Activated T-helper 17 cell treated with anti-CD3 and anti-CD28 coated beads, Interleukin-2, amount 50 U/mL, for 72 hours (primary cell): ENCODE data around the gene ITPR1. TPM values are rescaled to one million over a fixed set of nuclear protein-coding genes. Genes with fewer than 3 reads are reported as not detected.

Experiments
- ATAC-seq: fragments of 150-1000 bp; cut with Tn5 transposase; replicated peaks from 2 replicates; pipeline ENCODE4 v1.10.0; 2021; ENCODE audit warnings: mild to moderate bottlenecking, moderate library complexity
- H3K27ac Mint-ChIP-seq: one replicate; pipeline ENCODE4 v1.8.0; 2022; ENCODE audit warnings: mixed read lengths
- H3K27me3 Mint-ChIP-seq: one replicate; pipeline ENCODE4 v1.8.0; 2022; ENCODE audit warnings: mixed read lengths
- H3K36me3 Mint-ChIP-seq: one replicate; pipeline ENCODE4 v1.8.0; 2022; ENCODE audit warnings: low read depth, mild to moderate bottlenecking, mixed read lengths
- H3K4me1 Mint-ChIP-seq: one replicate; pipeline ENCODE4 v1.8.0; 2022; ENCODE audit warnings: mixed read lengths
- H3K4me3 Mint-ChIP-seq: one replicate; pipeline ENCODE4 v1.8.0; 2022; ENCODE audit warnings: mild to moderate bottlenecking, mixed read lengths
- H3K9me3 Mint-ChIP-seq: one replicate; pipeline ENCODE4 v1.8.0; 2022; ENCODE audit warnings: mixed read lengths
- total RNA-seq, 2 donors: library from RNA; stranded (reverse); gene quantifications; one replicate each; pipeline ENCODE4 v1.2.3, GENCODE V29; 2022

Gene ITPR1
- total RNA-seq, 2 donors from 2014 or later = 78.5 to 84.6 TPM

DNA sequence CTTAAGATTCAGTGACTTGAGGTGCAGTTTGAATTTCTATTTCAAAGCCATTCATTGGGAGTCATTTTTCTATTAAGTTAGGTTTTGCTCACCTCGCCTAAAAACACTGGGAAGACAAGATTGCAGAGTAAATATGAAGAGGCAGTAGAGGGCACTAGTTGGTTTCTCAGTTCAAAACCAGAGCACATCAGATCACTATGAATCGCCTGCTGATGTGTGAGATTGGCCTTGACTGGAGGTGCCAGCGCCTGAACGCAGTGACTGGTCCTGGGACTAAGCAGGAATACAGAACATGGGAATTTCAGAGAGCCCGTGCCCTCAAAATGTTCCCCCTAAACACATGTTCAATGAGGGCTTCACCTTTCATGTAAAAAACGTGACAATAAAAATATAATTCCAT is 229.0 kb downstream of the ITPR1 start:
- Mint-ChIP-seq H3K27me3 (no peaks in the 10 kb centered on the region), H3K9me3 (no peaks in the 10 kb centered on the region), H3K4me3 (peak overlapping the region; percentile 59), H3K4me1 (peaks cover 27% of the 10 kb centered on the region), H3K27ac (peak overlapping the region; percentile 11), H3K36me3 (peaks cover 25% of the 10 kb centered on the region)
- peak; percentile 80 for ATAC-seq

DNA sequence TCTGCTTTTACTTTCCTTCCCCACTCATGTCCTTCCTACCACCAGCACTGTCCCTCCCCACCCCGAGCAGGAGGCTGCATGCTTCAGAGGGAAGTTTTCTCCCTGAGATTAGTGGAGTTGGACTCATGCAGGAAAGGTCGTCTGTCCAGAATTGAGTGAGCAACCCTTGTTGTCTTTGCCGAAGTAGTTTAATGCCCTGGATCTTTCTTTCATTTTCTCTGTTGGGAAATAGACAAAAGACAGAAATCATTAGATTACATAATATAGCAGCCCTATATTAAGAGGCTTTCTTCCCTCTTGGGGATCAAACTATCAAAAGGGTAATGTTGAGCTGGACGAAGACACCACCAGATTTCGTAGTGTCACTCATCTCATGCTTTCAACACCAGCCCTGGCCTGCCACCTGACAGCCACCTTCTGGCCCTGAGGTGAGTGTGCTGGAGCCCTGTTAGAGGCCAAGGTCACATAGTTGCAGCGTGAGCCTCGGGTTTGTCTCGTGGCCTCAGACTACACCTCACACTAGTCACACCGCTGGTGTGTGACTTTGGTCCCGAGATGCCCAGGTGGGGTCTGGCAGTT is 231.0 kb downstream of the ITPR1 start:
- ATAC-seq = no peak
- H3K27ac Mint-ChIP-seq = peak overlapping the region; percentile 52
- no peaks in the 10 kb centered on the region for H3K9me3 Mint-ChIP-seq
- H3K27me3 Mint-ChIP-seq = no peaks in the 10 kb centered on the region
- peaks cover 22% of the 10 kb centered on the region for H3K36me3 Mint-ChIP-seq
- H3K4me1 Mint-ChIP-seq = peaks cover 27% of the 10 kb centered on the region
- H3K4me3 Mint-ChIP-seq = peak overlapping the region; percentile 36

DNA sequence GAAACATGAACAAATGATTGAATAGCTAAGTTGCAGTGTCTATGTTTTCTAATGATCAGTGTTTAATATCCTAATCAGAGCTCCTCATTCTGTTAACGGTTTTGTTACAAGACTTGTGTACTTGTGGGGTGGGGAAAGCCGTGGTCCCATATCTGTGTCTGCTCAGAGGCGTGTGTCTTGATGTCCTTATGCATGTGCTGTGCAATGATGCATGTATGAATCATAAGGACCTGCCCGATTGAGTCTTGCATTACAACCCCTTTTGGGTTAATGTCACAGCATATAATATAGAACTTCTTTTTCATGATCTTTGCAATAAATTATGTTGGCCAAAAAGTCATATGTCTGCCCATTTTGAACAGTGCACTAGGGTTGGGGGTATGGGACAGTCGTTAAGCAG is 233.4 kb downstream of the ITPR1 start:
- ATAC-seq = peak; percentile 37
- Mint-ChIP-seq H3K4me1 (peaks cover 14% of the 10 kb centered on the region), H3K27ac (no peak overlapping the region), H3K4me3 (no peak overlapping the region), H3K36me3 (peaks cover 22% of the 10 kb centered on the region), H3K27me3 (no peaks in the 10 kb centered on the region), H3K9me3 (no peaks in the 10 kb centered on the region)

DNA sequence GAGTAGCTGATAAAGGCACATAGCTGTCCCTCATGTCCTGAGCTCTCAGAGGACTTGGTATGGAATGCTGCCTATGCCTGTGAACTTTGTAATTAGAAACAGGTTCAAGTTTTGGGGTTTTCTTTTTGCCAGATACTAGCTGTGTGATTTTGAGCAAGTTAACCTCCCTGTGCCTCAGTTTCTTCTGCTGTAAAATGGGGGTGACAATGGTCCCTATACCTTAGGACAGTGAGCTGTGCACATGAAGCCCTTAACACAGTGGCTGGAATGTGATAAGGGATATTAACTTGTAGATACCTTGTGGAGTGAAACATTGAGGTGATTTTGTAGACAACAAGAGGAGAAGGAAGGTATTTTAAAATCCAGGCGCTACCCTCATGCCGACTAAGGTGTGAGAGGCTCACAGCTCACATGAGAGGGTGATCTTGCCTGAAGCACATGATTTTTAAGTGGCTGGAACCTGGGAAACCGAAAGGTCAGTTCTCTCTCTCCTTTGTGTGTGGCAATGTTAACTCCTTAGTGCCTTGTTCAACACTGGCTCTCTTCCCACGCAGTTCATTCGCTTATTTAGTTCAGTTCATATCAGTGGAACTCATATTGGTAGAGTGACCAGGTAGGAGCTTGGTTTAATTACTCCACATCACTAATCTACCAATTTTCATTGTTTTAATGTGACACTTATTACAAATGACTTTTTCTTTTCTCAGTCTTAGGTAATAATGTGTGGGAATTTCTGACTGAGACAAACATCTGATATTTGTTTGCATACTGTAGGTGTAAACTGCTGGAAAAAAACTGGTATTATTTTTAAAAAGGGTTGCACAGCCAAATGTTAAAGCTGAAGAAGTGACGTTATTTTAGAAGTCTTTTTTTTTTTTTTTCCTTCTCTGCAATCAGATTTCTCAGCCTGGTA is 236.2 kb downstream of the ITPR1 start:
- Mint-ChIP-seq H3K27me3 (no peaks in the 10 kb centered on the region), H3K36me3 (peaks cover 28% of the 10 kb centered on the region), H3K27ac (peak overlapping the region; percentile 4), H3K4me1 (peaks cover 4% of the 10 kb centered on the region), H3K4me3 (no peak overlapping the region), H3K9me3 (no peaks in the 10 kb centered on the region)
- ATAC-seq = no peak

DNA sequence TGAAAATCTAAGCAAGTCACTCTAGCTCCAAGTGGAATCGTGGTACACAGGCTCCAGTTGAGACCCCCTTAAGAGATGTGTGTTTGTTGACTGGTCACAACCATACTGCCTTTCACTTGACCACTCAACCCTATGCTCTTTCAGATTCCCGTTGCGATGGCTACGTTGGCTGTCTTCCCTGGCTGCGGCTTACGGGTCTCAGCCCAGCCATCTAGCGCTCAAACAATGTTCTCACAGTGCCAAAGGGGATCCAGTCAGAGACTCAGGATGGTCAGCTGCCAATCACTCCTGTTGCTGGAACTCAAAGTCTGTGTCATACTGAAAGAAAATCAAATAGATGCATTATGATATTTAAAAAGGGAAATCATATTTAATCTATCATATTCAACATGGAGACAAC is 237.6 kb downstream of the ITPR1 start:
- no peaks in the 10 kb centered on the region for H3K9me3 Mint-ChIP-seq
- no peak overlapping the region for H3K4me3 Mint-ChIP-seq
- peaks cover 4% of the 10 kb centered on the region for H3K4me1 Mint-ChIP-seq
- no peak overlapping the region for H3K27ac Mint-ChIP-seq
- peaks cover 25% of the 10 kb centered on the region for H3K36me3 Mint-ChIP-seq
- no peak for ATAC-seq
- H3K27me3 Mint-ChIP-seq = no peaks in the 10 kb centered on the region

DNA sequence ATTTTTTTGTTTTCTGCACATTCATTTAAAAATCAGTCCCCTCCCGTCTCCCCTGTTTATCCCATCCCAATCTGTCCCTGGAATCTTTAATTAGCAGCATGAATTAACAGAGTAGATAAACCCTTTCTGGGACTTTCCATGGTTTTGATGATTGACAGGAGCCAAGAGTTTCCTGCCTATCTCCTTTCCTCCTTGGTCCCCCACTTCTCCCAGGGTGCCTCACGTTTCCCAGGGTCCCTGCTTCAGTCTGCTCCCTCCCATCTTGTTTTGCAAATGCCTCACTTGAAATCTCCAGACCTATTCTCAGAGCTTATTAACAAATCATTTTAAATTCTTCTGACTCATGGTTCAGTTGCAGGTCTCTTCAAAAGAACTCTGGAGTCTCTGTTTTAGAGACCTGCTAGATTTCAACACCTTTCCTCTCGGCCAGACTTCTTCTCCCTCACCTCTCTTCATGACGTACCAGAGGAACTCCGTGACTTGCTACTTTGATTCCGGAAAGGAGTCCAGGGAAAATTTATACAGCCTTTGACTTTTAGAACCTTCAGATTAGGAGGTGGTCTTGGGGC is 238.5 kb downstream of the ITPR1 start:
- Mint-ChIP-seq H3K27ac (no peak overlapping the region), H3K4me1 (peaks cover 7% of the 10 kb centered on the region), H3K27me3 (no peaks in the 10 kb centered on the region), H3K4me3 (no peak overlapping the region), H3K36me3 (peaks cover 29% of the 10 kb centered on the region), H3K9me3 (no peaks in the 10 kb centered on the region)
- ATAC-seq = no peak

DNA sequence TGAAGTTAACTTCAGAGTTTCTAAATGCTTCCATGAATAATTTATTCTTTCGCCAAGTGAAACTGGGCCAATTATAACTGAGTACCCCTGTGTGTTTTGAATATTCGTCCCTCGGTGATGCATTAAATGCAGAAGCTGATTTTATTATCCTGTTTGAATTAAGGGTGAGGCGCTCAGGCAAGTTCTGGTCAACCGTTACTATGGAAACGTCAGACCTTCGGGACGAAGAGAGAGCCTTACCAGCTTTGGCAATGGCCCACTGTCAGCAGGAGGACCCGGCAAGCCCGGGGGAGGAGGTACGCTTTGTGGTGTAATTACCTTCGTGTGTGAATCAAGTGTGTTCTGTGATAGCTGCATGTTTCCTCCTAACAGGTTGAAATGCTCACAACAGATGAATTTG is 239.8 kb downstream of the ITPR1 start:
- no peaks in the 10 kb centered on the region for H3K27me3 Mint-ChIP-seq
- peaks cover 20% of the 10 kb centered on the region for H3K4me1 Mint-ChIP-seq
- no peak overlapping the region for H3K27ac Mint-ChIP-seq
- no peak overlapping the region for H3K4me3 Mint-ChIP-seq
- no peak for ATAC-seq
- H3K9me3 Mint-ChIP-seq = no peaks in the 10 kb centered on the region
- peaks cover 39% of the 10 kb centered on the region for H3K36me3 Mint-ChIP-seq

DNA sequence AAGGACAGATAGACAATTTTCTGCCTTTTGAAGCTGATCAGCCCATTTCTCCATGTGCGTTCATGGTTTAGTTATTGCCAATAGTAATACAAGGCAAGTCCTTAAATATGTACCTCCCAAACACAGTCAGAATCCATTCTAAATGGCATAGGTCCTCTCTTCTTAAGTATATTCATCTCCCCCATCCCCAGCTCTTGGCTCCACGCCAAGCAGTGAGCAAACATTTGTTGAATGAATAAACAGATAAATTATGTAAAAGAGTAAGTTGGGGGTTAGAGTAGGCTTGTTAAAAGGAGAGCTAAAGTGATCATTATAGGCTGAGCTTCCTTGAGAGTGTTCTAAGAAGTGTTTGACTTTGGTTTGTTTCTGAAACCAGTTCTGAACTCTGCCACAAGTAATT is 241.3 kb downstream of the ITPR1 start:
- peaks cover 34% of the 10 kb centered on the region for H3K4me1 Mint-ChIP-seq
- no peak overlapping the region for H3K27ac Mint-ChIP-seq
- ATAC-seq = no peak

DNA sequence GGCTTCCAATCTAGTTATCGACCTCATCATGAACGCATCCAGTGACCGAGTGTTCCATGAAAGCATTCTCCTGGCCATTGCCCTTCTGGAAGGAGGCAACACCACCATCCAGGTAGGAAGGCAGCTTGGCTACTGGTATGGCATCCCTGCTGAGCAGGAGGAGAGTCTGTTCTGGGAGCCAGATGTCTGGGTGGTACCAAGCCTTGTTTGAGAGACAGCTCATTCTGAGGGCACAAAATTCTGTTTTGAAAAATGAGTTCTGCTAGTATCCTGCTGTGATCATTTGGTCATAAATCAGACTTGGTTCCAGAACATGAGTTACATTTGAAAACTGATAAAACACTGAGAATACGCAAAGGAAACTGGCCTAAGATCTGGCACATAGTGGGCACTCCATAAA is 242.1 kb downstream of the ITPR1 start:
- peaks cover 54% of the 10 kb centered on the region for H3K36me3 Mint-ChIP-seq
- H3K4me3 Mint-ChIP-seq = no peak overlapping the region
- H3K27me3 Mint-ChIP-seq = no peaks in the 10 kb centered on the region
- no peak overlapping the region for H3K27ac Mint-ChIP-seq
- H3K4me1 Mint-ChIP-seq = peaks cover 42% of the 10 kb centered on the region
- ATAC-seq = no peak
- H3K9me3 Mint-ChIP-seq = peaks cover 4% of the 10 kb centered on the region

More for the DNA sequence above, 241.3 kb downstream of the ITPR1 start:
- Mint-ChIP-seq H3K27me3 (no peaks in the 10 kb centered on the region), H3K4me3 (no peak overlapping the region), H3K9me3 (no peaks in the 10 kb centered on the region), H3K36me3 (peaks cover 49% of the 10 kb centered on the region)

DNA sequence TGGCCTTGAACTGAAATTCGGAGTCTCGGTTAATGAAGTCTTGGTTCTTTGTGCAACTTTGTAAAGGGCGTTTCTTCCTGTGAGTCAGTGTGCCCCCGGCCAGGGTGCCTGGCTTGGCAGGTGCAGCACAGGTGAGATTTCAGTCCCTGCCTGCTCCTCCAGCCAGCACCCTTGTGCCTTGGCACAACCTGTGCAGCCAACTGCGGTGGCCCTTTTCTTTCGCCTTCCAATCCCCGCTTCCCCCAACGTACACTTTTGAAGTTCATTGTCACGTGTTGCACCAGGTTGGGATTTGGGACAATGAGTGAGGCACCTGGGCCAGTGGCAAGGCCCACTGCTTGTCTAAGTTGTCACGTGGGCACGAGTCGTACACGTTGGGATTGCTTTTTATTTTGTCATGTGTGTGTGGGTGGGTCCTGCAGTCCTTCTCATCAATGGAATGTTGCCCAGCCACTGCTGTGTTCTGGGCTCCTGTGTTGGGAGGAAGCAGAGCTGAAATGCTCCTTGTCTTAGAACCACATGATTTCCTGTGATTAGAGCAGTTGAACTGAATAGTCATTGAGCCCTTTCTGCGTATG is 243.2 kb downstream of the ITPR1 start:
- Mint-ChIP-seq H3K36me3 (peaks cover 59% of the 10 kb centered on the region), H3K27ac (peak overlapping the region; percentile 90), H3K4me1 (peaks cover 51% of the 10 kb centered on the region), H3K4me3 (peak overlapping the region; percentile 67), H3K27me3 (no peaks in the 10 kb centered on the region), H3K9me3 (peaks cover 4% of the 10 kb centered on the region)
- ATAC-seq = no peak

DNA sequence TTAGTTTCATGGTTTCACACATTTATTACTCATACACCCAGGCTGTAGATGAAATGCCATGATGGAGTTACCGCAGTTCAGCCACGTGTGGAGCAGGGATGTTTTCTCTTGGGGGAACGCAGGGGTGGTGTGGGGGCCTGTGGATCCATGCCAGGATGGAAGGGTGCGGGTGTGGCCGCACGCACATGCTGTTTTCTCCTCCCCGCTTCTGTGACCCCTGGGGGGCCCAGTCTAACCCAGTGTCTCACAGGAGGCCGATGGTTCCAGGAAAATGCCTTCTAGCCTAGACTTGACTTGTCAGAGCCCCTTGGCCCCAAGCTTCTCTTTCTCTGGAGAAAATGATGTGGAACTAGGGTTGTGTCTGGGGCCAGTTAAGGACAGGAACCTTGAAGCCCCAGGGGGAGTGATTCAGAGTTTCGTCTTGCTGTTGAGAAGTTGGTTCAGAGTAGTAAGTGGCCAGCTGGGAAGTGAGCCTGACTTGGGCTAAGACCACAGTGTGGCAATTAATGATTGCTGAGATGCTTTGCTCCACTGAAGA is 245.7 kb downstream of the ITPR1 start:
- peak; percentile 54 for ATAC-seq
- H3K27me3 Mint-ChIP-seq = no peaks in the 10 kb centered on the region
- peak overlapping the region; percentile 90 for H3K27ac Mint-ChIP-seq
- peaks cover 58% of the 10 kb centered on the region for H3K4me1 Mint-ChIP-seq
- H3K36me3 Mint-ChIP-seq = peaks cover 64% of the 10 kb centered on the region
- H3K4me3 Mint-ChIP-seq = peak overlapping the region; percentile 67
- H3K9me3 Mint-ChIP-seq = peaks cover 4% of the 10 kb centered on the region

DNA sequence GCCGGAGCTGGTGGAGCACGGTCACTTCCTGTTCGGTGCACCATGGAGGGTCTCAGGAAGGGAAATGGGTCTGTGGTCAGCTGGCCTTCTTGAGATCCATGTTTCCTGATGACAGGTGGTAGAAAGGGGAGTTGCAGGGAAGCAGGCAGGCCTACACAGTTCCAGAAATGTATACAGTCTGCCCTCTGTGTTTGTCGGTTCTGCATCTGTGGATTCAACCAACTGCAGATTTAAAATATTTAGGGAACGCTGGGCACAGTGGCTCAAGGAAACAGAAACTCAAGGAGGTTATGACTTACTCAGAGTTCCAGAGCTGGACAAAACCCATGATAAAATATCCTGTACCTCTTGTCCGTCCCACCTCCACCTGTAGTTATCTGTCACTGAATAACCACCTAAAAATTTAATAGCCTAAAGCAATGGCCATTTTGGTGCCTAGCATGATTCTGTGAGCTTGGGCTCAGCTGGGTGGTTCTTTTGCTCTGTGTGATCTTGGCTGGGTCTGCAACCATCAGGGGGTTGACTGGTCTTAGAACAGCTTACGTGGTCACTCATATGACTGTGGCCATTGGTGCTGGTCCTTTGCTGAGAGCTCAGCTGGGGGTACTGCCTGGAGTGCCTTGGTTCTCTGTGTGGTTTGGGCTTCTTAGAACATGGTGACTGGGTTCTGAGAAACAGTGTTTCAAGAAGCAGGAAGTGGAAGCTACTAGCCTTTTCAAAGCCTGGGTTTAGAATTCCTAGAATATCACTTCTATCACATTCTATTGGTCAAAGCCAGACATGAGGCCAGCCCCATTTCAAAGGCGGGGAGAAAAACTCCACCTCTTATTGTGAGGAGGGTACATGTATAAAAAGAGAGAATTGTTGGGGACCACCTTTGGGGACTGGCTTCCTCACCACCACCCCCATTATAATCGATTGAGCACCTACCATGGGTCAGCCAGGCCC is 246.4 kb downstream of the ITPR1 start:
- H3K36me3 Mint-ChIP-seq = peaks cover 64% of the 10 kb centered on the region
- peak overlapping the region; percentile 67 for H3K4me3 Mint-ChIP-seq
- no peaks in the 10 kb centered on the region for H3K27me3 Mint-ChIP-seq
- H3K9me3 Mint-ChIP-seq = peaks cover 4% of the 10 kb centered on the region
- peaks cover 58% of the 10 kb centered on the region for H3K4me1 Mint-ChIP-seq
- peak; percentile 59 for ATAC-seq
- H3K27ac Mint-ChIP-seq = peak overlapping the region; percentile 90

DNA sequence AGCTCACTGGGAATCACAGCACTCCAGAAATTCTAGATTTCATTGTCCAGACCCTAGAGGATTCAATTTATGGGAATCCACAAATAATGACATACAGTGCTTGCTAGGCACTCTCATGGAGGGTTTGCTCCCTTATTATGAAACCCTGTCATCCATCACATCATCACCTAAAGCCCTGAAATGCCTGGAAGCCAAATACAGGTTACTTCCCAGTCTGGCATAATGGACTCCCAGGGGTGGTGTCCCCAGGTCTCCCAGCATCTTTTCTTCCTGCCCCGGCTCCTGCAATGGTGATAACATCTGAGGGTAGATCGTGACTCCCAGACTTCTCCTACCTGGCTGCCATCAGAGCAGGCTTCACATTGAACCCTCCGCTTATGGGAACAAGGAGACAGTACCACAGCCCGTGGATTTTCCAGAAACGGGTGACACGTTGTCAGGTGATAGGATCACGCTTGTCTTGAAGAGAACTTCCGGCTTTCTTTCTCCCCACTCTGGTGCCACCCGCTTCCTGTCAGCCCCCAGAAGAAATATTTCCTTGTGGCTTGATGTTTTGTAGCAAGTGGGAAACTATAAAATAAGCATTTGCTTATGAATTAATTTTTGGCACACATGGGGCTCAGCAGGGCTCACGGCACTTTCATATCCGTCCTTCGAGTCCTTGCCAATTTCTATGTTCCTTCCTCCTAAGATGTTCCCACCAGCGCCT is 247.4 kb downstream of the ITPR1 start:
- Mint-ChIP-seq H3K4me1 (peaks cover 59% of the 10 kb centered on the region), H3K36me3 (peaks cover 61% of the 10 kb centered on the region), H3K9me3 (peaks cover 4% of the 10 kb centered on the region), H3K27me3 (no peaks in the 10 kb centered on the region), H3K27ac (peak overlapping the region; percentile 90), H3K4me3 (peak overlapping the region; percentile 67)
- ATAC-seq = no peak
